Liver (tissue), 2 donors: ENCODE data around the gene PPP2R3A.

ENCODE experiments used
- RAD21 ChIP-seq, 2 donors: IDR thresholded peaks; 2 replicates each; pipeline ENCODE4 v1.6.1; 2016; ENCODE audit warnings: antibody characterized with exemption in 2 of 2, mild to moderate bottlenecking in 2 of 2
- SP1 ChIP-seq: IDR thresholded peaks from 2 replicates; pipeline ENCODE4 v1.6.1; 2018; ENCODE audit warnings: antibody characterized with exemption, mild to moderate bottlenecking
- donor health status: healthy.

GRCh38 chr3:135924506-135924905, 41.0 kb upstream of the PPP2R3A start:
- TF ChIP-seq SP1 (no peak), RAD21 (IDR thresholded peaks at IDR 0.05) (no peak)
